Ascending aorta (tissue), 2 donors: ENCODE results near the gene HECTD4. TPM values are rescaled to one million over a fixed set of nuclear protein-coding genes. Genes with fewer than 3 reads are reported as not detected.

Experiments used
- DNase-seq, 2 donors: peaks; one replicate each; pipeline ENCODE4 v3.0.0-alpha.2; 2019; ENCODE audit warnings: low spot score in 2 of 2
- H3K27ac ChIP-seq, 2 donors: fragments of 200-600 bp; sonication (generic); one replicate each; pipeline ENCODE4 v1.5.1; 2016 to 2017; ENCODE audit warnings: mild to moderate bottlenecking in 1 of 2
- H3K27me3 ChIP-seq: fragments of 200-600 bp; sonication (generic); one replicate; pipeline ENCODE4 v1.5.1; 2017
- H3K36me3 ChIP-seq, 2 donors: fragments of 200-600 bp; sonication (generic); one replicate each; pipeline ENCODE4 v1.5.1; 2016
- H3K4me1 ChIP-seq, 2 donors: fragments of 200-600 bp; sonication (generic); one replicate each; pipeline ENCODE4 v1.5.1; 2016 to 2017; ENCODE audit warnings: mild to moderate bottlenecking in 1 of 2
- H3K4me3 ChIP-seq, 2 donors: fragments of 200-600 bp; sonication (generic); one replicate each; pipeline ENCODE4 v1.5.1; 2016 to 2017; ENCODE audit warnings: mild to moderate bottlenecking in 1 of 2
- H3K9me3 ChIP-seq, 2 donors: fragments of 200-600 bp; sonication (generic); one replicate each; pipeline ENCODE4 v1.5.1; 2016
- CTCF ChIP-seq, 3 experiments: fragments of 200-600 bp in 2 of 3; fragments of 450-650 bp in 1 of 3; sonication (generic) in 2 of 3; IDR thresholded peaks; one replicate each; pipeline ENCODE4 v1.5.1; 2016 to 2019; ENCODE audit warnings: antibody characterized with exemption in 3 of 3, mild to moderate bottlenecking in 1 of 3, moderate library complexity in 1 of 3
- intact Hi-C: fragments of 100-400 bp; cut with DNase I; formaldehyde crosslinking; loops from one replicate; pipeline ENCODE4 v1.15.1; 2023
- total RNA-seq: library from RNA; depleted of rRNA; stranded (reverse); fragments of >200 nt; gene quantifications from one replicate; pipeline ENCODE4 v1.1.0, GENCODE V29; 2016

Gene HECTD4
- total RNA-seq, 1 donor from 2014 or later, result 23.7 TPM

DNA sequence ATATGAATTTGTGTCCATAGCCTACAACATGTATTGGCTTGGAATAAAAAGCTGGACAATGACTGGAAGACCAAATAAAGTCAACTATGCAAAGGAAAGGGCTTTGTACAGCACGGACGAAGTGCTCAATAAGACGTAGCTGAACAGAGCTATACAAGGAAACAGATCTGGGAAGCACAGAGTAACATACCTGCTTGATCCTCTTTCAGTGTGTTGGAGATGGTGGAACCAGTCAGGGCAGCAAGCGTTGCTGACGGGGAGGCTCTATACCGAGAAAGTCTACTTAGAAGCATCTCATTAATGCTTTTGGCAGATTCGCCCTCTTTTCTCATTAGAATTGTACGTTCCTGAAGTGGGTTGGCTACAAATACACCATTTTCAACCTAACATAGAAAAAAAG lies 99.3 kb downstream of the HECTD4 start:
- intact Hi-C loops, result loop anchor here (10.0 kb wide), 1 partner anchor 102 kb away; the partner anchor contains the start of gene HECTD4
- TF ChIP-seq CTCF (IDR thresholded peaks at IDR 0.05), result no peak
- H3K27ac ChIP-seq, result no peak overlapping the region
- DNase-seq, result no peak
- H3K27me3 ChIP-seq, result no peaks in the 10 kb centered on the region
- H3K9me3 ChIP-seq, result no peaks in the 10 kb centered on the region
- peaks cover 0 to 12% of the 10 kb centered on the region in 2 donors for H3K36me3 ChIP-seq
- no peaks in the 10 kb centered on the region for H3K4me1 ChIP-seq
- no peak overlapping the region for H3K4me3 ChIP-seq

DNA sequence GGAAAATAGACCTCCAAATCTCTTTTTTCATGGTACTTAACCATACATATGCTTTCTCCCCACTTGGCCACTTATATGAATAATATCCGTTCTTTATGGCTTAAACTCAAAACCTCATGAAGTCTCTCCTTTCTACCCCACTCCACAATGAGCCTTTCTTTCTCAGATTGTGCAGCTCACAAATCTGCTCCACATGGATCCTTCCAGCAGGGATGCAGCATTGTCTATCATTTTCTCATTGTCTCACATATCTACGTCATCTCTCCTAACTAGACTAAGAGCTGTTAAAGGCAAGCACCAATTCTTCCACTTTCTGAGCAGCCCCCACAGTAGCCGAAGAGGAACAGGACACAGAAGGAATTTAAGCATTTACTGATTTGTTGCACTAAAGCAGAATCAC lies 106.4 kb downstream of the HECTD4 start:
- Histone ChIP-seq H3K36me3 (peaks cover 26 to 44% of the 10 kb centered on the region in 2 donors), H3K27ac (no peak overlapping the region), H3K27me3 (no peaks in the 10 kb centered on the region), H3K4me3 (no peak overlapping the region), H3K9me3 (no peaks in the 10 kb centered on the region), H3K4me1 (no peaks in the 10 kb centered on the region)
- no peak for TF ChIP-seq CTCF (IDR thresholded peaks at IDR 0.05)
- DNase-seq, result no peak
- intact Hi-C loops, result no loop called here

GRCh38 chr12:112275207-112275606 lies 107.0 kb downstream of the HECTD4 start:
- TF ChIP-seq CTCF (IDR thresholded peaks at IDR 0.05), result no peak
- H3K27me3 ChIP-seq, result no peaks in the 10 kb centered on the region
- H3K27ac ChIP-seq, result no peak overlapping the region
- no peaks in the 10 kb centered on the region for H3K4me1 ChIP-seq
- DNase-seq, result no peak
- no peaks in the 10 kb centered on the region for H3K9me3 ChIP-seq
- no peak overlapping the region for H3K4me3 ChIP-seq
- peaks cover 27 to 51% of the 10 kb centered on the region in 2 donors for H3K36me3 ChIP-seq
- intact Hi-C loops, result no loop called here

GRCh38 chr12:112270673-112271072 lies 111.6 kb downstream of the HECTD4 start:
- intact Hi-C loops, result no loop called here
- peaks cover 54 to 72% of the 10 kb centered on the region in 2 donors for H3K36me3 ChIP-seq
- H3K27ac ChIP-seq, result no peak overlapping the region
- no peak overlapping the region for H3K4me3 ChIP-seq
- no peaks in the 10 kb centered on the region for H3K4me1 ChIP-seq
- no peaks in the 10 kb centered on the region for H3K27me3 ChIP-seq
- TF ChIP-seq CTCF (IDR thresholded peaks at IDR 0.05), result no peak
- no peak for DNase-seq
- H3K9me3 ChIP-seq, result no peaks in the 10 kb centered on the region

DNA sequence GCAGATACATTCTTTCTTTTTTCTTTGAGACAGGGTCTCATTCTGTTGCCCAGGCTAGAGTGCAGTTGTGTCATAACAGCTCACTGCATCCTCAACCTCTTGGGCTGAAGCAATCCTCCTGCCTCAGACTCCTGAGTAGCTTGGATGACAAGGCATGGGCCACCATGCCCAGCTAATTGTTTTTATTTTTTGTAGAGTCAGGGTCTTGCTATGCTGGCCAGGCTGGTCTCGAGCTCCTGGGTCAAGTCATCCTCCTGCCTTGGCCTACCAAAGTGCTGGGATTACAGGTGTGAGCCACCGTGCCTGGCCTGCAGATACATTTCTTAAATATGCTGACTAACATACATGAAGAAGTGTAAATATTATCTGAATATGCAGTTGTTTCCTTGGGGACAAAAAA lies 115.8 kb downstream of the HECTD4 start:
- DNase-seq, result no peak
- no peak overlapping the region for H3K27ac ChIP-seq
- no peaks in the 10 kb centered on the region for H3K4me1 ChIP-seq
- H3K4me3 ChIP-seq, result no peak overlapping the region
- H3K9me3 ChIP-seq, result no peaks in the 10 kb centered on the region
- TF ChIP-seq CTCF (IDR thresholded peaks at IDR 0.05), result no peak
- H3K27me3 ChIP-seq, result no peaks in the 10 kb centered on the region
- intact Hi-C loops, result no loop called here
- peaks cover 40 to 63% of the 10 kb centered on the region in 2 donors for H3K36me3 ChIP-seq

DNA sequence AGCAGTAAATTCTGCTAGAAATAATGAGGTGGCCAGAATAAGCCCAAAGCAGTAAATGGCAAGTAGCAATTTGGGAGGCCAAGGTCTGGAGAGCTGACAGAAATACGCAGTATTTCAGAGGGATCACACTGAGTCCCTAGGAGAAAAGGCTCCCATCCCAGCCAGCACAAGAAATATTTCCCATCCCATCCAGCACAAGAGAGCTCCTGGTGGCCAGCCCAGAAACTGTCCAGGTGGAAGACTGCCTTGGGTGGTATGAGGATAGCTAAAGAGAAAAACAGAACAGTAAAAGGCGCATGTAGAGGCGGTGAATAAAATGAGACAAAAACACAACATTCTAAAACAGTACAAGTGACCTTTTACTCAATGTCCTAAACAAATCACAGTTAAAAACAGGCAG lies 120.7 kb downstream of the HECTD4 start:
- H3K36me3 ChIP-seq, result peaks cover 34 to 63% of the 10 kb centered on the region in 2 donors
- no peak overlapping the region for H3K27ac ChIP-seq
- intact Hi-C loops, result no loop called here
- no peak overlapping the region for H3K4me3 ChIP-seq
- H3K4me1 ChIP-seq, result no peaks in the 10 kb centered on the region
- no peaks in the 10 kb centered on the region for H3K27me3 ChIP-seq
- DNase-seq, result no peak
- no peaks in the 10 kb centered on the region for H3K9me3 ChIP-seq
- TF ChIP-seq CTCF (IDR thresholded peaks at IDR 0.05), result no peak
